Breast epithelium (tissue), 3 donors: ENCODE results near the gene JAG1.

Experiments
- CTCF ChIP-seq, 3 donors: fragments of 450-650 bp; IDR thresholded peaks; one replicate each; pipeline ENCODE4 v1.5.1; 2016 to 2017; ENCODE audit warnings: antibody characterized with exemption in 3 of 3, mild to moderate bottlenecking in 3 of 3, moderate library complexity in 3 of 3
- POLR2A ChIP-seq: fragments of 450-650 bp; IDR thresholded peaks from one replicate; pipeline ENCODE4 v1.6.1; 2016; ENCODE audit warnings: antibody characterized with exemption, mild to moderate bottlenecking, moderate library complexity
- POLR2AphosphoS5 ChIP-seq, 3 donors: sonication (generic); formaldehyde crosslinking; IDR thresholded peaks; one replicate each; pipeline ENCODE4 v1.6.1; 2017; ENCODE audit warnings: antibody characterized with exemption in 3 of 3

- TF ChIP-seq POLR2A (no peak), CTCF (IDR thresholded peaks at IDR 0.05) (no peak), POLR2AphosphoS5 (IDR thresholded peaks at IDR 0.05) (no peak)
Measured at GRCh38 chr20:10652660-10653261, 21.0 kb downstream of the JAG1 start.
